ENCODE data around the gene G6PC2.

The G6PC2 gene

GRCh38 chr2:168907940-168908662 is 7.0 kb downstream of the G6PC2 start:
- Histone ChIP-seq H3K36me3 (no peaks in the 10 kb centered on the region), H3K4me1 (peaks cover 0 to 3% (median 0%) of the 10 kb centered on the region in 4 donors), H3K27me3 (no peaks in the 10 kb centered on the region), H3K4me3 (no peak overlapping the region), H3K27ac (no peak overlapping the region), H3K9me3 (no peaks in the 10 kb centered on the region)
- no peak for TF ChIP-seq CTCF (IDR thresholded peaks at IDR 0.05)
- intact Hi-C loops (cut with DNase I; ENCODE audit: low total_unique reads) = no loop called here
- no peak for DNase-seq

- Histone ChIP-seq H3K36me3 (no peaks in the 10 kb centered on the region), H3K27me3 (no peaks in the 10 kb centered on the region), H3K4me3 (no peak overlapping the region), H3K27ac (no peak overlapping the region), H3K9me3 (no peaks in the 10 kb centered on the region), H3K4me1 (peaks cover 0 to 3% (median 0%) of the 10 kb centered on the region in 4 donors)
- intact Hi-C loops (cut with DNase I; ENCODE audit: low total_unique reads) = no loop called here
- DNase-seq = no peak
- TF ChIP-seq CTCF (IDR thresholded peaks at IDR 0.05) = no peak
These were observed 9.2 kb downstream of the G6PC2 start for GRCh38 chr2:168910330-168910729.

- DNase-seq = no peak
- intact Hi-C loops (cut with DNase I; ENCODE audit: low total_unique reads) = no loop called here
- H3K27me3 ChIP-seq = no peaks in the 10 kb centered on the region
- no peak for TF ChIP-seq CTCF (IDR thresholded peaks at IDR 0.05)
- peaks cover 0 to 3% (median 0%) of the 10 kb centered on the region in 4 donors for H3K4me1 ChIP-seq
- no peak overlapping the region for H3K4me3 ChIP-seq
- H3K27ac ChIP-seq = no peak overlapping the region
- peaks cover 0 to 5% (median 0%) of the 10 kb centered on the region in 3 donors for H3K9me3 ChIP-seq
- H3K36me3 ChIP-seq = no peaks in the 10 kb centered on the region
These were observed 11.4 kb downstream of the G6PC2 start for GRCh38 chr2:168912466-168912865.

- intact Hi-C loops (cut with DNase I; ENCODE audit: low total_unique reads) = no loop called here
- DNase-seq = no peak
- Histone ChIP-seq H3K27ac (no peak overlapping the region), H3K4me1 (peaks cover 0 to 3% (median 0%) of the 10 kb centered on the region in 4 donors), H3K36me3 (no peaks in the 10 kb centered on the region), H3K4me3 (no peak overlapping the region), H3K9me3 (peaks cover 0 to 5% (median 0%) of the 10 kb centered on the region in 3 donors), H3K27me3 (no peaks in the 10 kb centered on the region)
- no peak for TF ChIP-seq CTCF (IDR thresholded peaks at IDR 0.05)
These were observed 11.8 kb downstream of the G6PC2 start for GRCh38 chr2:168912901-168913369.

- intact Hi-C loops (cut with DNase I; ENCODE audit: low total_unique reads) = no loop called here
- H3K27me3 ChIP-seq = no peaks in the 10 kb centered on the region
- H3K27ac ChIP-seq = no peak overlapping the region
- TF ChIP-seq CTCF (IDR thresholded peaks at IDR 0.05) = no peak
- no peaks in the 10 kb centered on the region for H3K36me3 ChIP-seq
- H3K4me1 ChIP-seq = peaks cover 0 to 3% (median 0%) of the 10 kb centered on the region in 4 donors
- no peak overlapping the region for H3K4me3 ChIP-seq
- H3K9me3 ChIP-seq = peaks cover 0 to 5% (median 0%) of the 10 kb centered on the region in 3 donors
- DNase-seq = no peak
These were observed 12.4 kb downstream of the G6PC2 start for GRCh38 chr2:168913495-168913894.

Data from tibial artery (tissue), 4 donors.